Measurements from ENCODE around the gene TPRG1.
A peak's percentile ranks its signal among the peaks of the same experiment; 100 is the strongest.

Gene TPRG1

DNA sequence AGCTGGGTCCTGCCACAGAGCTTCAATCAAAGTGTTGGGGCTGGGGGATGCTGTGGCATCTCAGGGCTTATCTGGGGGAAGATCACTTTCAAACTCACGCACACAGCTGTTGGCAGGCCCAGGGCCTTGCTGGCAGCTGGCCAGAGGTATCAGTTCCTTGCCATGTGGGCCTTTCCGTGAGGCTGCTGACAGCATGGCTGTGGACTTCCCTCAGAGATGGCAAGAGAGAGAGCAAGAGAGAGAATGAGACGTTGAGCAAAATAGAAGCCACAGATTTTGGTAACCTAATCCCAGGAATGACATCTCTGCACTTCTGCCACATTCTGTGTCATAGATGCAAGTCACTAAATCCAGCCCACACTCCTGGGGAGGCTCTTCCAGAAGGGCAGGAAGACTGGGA lies 91.0 kb downstream of the TPRG1 start:
- Histone ChIP-seq H3K27ac (ENCODE audit: poor library complexity, severe bottlenecking) (no peak overlapping the region), H3K4me1 (ENCODE audit: insufficient read depth, poor library complexity, severe bottlenecking) (peaks cover 5% of the 10 kb centered on the region), H3K27me3 (ENCODE audit: insufficient read depth, poor library complexity, severe bottlenecking) (no peaks in the 10 kb centered on the region), H3K36me3 (ENCODE audit: low read depth) (no peaks in the 10 kb centered on the region), H3K4me3 (ENCODE audit: severe bottlenecking) (no peak overlapping the region), H3K9me3 (ENCODE audit: severe bottlenecking) (no peaks in the 10 kb centered on the region)
- no peak for ATAC-seq (ENCODE audit: low read depth)
- DNase-seq (ENCODE audit: low spot score) = no peak
- TF ChIP-seq, protein P1, sequence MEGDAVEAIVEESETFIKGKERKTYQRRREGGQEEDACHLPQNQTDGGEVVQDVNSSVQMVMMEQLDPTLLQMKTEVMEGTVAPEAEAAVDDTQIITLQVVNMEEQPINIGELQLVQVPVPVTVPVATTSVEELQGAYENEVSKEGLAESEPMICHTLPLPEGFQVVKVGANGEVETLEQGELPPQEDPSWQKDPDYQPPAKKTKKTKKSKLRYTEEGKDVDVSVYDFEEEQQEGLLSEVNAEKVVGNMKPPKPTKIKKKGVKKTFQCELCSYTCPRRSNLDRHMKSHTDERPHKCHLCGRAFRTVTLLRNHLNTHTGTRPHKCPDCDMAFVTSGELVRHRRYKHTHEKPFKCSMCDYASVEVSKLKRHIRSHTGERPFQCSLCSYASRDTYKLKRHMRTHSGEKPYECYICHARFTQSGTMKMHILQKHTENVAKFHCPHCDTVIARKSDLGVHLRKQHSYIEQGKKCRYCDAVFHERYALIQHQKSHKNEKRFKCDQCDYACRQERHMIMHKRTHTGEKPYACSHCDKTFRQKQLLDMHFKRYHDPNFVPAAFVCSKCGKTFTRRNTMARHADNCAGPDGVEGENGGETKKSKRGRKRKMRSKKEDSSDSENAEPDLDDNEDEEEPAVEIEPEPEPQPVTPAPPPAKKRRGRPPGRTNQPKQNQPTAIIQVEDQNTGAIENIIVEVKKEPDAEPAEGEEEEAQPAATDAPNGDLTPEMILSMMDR (IDR thresholded peaks at IDR 0.05; ENCODE audit: poor library complexity, severe bottlenecking) = no peak

DNA sequence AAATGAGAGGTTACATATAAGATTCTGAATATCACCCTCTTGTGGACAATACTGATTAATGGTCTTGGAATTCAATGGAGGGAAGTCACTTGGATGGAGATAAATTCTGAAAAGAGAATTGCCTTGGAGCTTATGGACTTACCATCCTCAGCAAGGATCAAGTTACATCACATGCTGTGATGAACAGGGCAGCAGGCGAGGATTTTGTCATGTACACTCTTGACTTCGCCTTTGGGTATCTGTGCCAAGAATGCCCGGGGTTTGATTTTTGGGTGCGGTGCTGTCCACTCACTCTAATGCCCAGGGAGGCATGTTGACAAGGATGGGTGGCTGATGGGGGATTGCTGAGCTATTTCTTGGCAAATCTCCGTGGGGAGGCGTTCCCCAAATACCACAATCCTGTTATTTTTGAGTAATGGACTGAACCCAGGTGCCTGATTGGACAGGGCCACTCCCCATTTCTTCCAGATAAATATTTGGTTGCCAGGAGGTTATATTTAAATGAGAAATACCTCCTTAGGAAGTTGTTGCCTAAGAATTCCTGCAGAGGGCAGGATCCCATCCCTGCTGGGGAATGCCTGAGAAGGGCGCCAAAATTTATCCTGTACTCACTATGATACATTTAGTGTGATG lies 96.3 kb downstream of the TPRG1 start:
- no peaks in the 10 kb centered on the region for H3K9me3 ChIP-seq (ENCODE audit: severe bottlenecking)
- H3K36me3 ChIP-seq (ENCODE audit: low read depth) = no peaks in the 10 kb centered on the region
- peaks cover 24% of the 10 kb centered on the region for H3K4me1 ChIP-seq (ENCODE audit: insufficient read depth, poor library complexity, severe bottlenecking)
- no peaks in the 10 kb centered on the region for H3K27me3 ChIP-seq (ENCODE audit: insufficient read depth, poor library complexity, severe bottlenecking)
- TF ChIP-seq, protein P1 (IDR thresholded peaks at IDR 0.05; ENCODE audit: poor library complexity, severe bottlenecking) = peak; percentile 77
- peak overlapping the region; percentile 61 for H3K27ac ChIP-seq (ENCODE audit: poor library complexity, severe bottlenecking)
- no peak overlapping the region for H3K4me3 ChIP-seq (ENCODE audit: severe bottlenecking)
- peak; percentile 87 for ATAC-seq (ENCODE audit: low read depth)
- peak; percentile 89 for DNase-seq (ENCODE audit: low spot score)

DNA sequence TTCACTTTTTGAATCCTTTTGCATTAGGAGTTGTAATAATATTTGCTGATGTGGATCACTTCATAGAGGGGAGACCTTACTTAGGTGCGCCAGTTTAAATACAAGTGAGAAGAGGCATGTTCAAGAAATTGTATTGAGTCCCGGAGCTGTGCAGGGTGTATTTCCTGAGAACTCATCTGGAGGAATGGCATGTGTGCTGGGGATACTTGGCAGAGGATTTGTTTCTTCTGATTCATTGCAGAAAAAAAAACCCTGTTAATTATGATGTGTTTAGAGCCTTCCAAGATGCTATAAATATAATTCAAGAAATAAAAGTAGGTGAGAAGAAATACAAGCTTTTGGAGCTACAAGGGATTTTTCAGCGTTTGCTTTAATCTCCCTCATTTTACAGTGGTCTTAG lies 97.6 kb downstream of the TPRG1 start:
- peaks cover 31% of the 10 kb centered on the region for H3K4me1 ChIP-seq (ENCODE audit: insufficient read depth, poor library complexity, severe bottlenecking)
- no peak for ATAC-seq (ENCODE audit: low read depth)
- no peak overlapping the region for H3K4me3 ChIP-seq (ENCODE audit: severe bottlenecking)
- no peaks in the 10 kb centered on the region for H3K36me3 ChIP-seq (ENCODE audit: low read depth)
- H3K27ac ChIP-seq (ENCODE audit: poor library complexity, severe bottlenecking) = peak overlapping the region; percentile 61
- DNase-seq (ENCODE audit: low spot score) = no peak
- no peaks in the 10 kb centered on the region for H3K27me3 ChIP-seq (ENCODE audit: insufficient read depth, poor library complexity, severe bottlenecking)
- TF ChIP-seq, protein P1 (IDR thresholded peaks at IDR 0.05; ENCODE audit: poor library complexity, severe bottlenecking) = no peak
- H3K9me3 ChIP-seq (ENCODE audit: severe bottlenecking) = no peaks in the 10 kb centered on the region

- peak; percentile 73 for DNase-seq (ENCODE audit: low spot score)
- Histone ChIP-seq H3K4me1 (ENCODE audit: insufficient read depth, poor library complexity, severe bottlenecking) (peaks cover 31% of the 10 kb centered on the region), H3K9me3 (ENCODE audit: severe bottlenecking) (no peaks in the 10 kb centered on the region), H3K27me3 (ENCODE audit: insufficient read depth, poor library complexity, severe bottlenecking) (no peaks in the 10 kb centered on the region), H3K27ac (ENCODE audit: poor library complexity, severe bottlenecking) (peak overlapping the region; percentile 61), H3K36me3 (ENCODE audit: low read depth) (no peaks in the 10 kb centered on the region), H3K4me3 (ENCODE audit: severe bottlenecking) (no peak overlapping the region)
- TF ChIP-seq, protein P1 (IDR thresholded peaks at IDR 0.05; ENCODE audit: poor library complexity, severe bottlenecking) = peak; percentile 90
- peak; percentile 70 for ATAC-seq (ENCODE audit: low read depth)
Measured at GRCh38 chr3:189270248-189270832, 98.6 kb downstream of the TPRG1 start.

GRCh38 chr3:189272500-189273119 lies 100.8 kb downstream of the TPRG1 start:
- DNase-seq (ENCODE audit: low spot score) (no peak), ATAC-seq (ENCODE audit: low read depth) (no peak)
- Histone ChIP-seq H3K4me1 (ENCODE audit: insufficient read depth, poor library complexity, severe bottlenecking) (peaks cover 48% of the 10 kb centered on the region), H3K36me3 (ENCODE audit: low read depth) (no peaks in the 10 kb centered on the region), H3K27me3 (ENCODE audit: insufficient read depth, poor library complexity, severe bottlenecking) (no peaks in the 10 kb centered on the region), H3K4me3 (ENCODE audit: severe bottlenecking) (no peak overlapping the region), H3K27ac (ENCODE audit: poor library complexity, severe bottlenecking) (peak overlapping the region; percentile 40), H3K9me3 (ENCODE audit: severe bottlenecking) (no peaks in the 10 kb centered on the region)
- TF ChIP-seq, protein P1 (IDR thresholded peaks at IDR 0.05; ENCODE audit: poor library complexity, severe bottlenecking) = peak; percentile 61

Data from RWPE2 (cell line).